Left kidney (tissue), 2 donors: Measurements from ENCODE around the gene NCKIPSD. TPM values are rescaled to one million over a fixed set of nuclear protein-coding genes. Genes with fewer than 3 reads are reported as not detected.

Experiments
- DNase-seq: peaks from one replicate; pipeline ENCODE4 v3.0.0-alpha.2; 2013
- polyA plus RNA-seq: library from polyadenylated mRNA; unstranded; fragments of 120-200 nt; gene quantifications from one replicate; pipeline ENCODE4 v1.2.1, GENCODE V29; 2013; ENCODE audit not compliant: insufficient read length

Gene NCKIPSD
- polyA plus RNA-seq, 1 donor, result 16.2 TPM

GRCh38 chr3:48679411-48680391, 6.0 kb downstream of the NCKIPSD start:
- no peak for DNase-seq

GRCh38 chr3:48678566-48679380, 6.9 kb downstream of the NCKIPSD start:
- DNase-seq, result no peak

- no peak for DNase-seq
Measured at GRCh38 chr3:48678056-48678455, 7.7 kb downstream of the NCKIPSD start.

- DNase-seq, result no peak
Measured at GRCh38 chr3:48674505-48674904, 11.2 kb downstream of the NCKIPSD start.

- DNase-seq, result no peak
Measured at GRCh38 chr3:48672522-48672921, 13.2 kb downstream of the NCKIPSD start.

DNA sequence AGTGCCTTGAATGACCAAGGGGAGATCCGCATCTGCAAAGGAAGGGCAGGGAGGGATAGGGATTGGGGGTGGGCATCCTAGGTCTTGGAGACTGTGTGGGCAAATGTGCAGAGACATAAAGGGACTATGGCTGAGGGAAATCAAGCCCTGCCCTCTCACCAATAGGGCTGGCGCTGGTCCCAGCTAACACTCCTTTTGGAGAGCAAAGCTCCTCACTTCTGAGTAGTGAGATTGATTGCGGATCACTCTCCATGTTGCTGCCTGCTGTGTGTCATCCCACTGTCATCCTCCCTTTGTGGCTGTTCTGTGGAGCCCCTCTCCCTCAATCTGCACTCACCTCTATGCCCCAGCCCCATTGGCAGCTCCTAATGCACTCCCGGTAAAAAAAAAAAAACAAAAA, 20.8 kb downstream of the NCKIPSD start:
- DNase-seq, result no peak

DNA sequence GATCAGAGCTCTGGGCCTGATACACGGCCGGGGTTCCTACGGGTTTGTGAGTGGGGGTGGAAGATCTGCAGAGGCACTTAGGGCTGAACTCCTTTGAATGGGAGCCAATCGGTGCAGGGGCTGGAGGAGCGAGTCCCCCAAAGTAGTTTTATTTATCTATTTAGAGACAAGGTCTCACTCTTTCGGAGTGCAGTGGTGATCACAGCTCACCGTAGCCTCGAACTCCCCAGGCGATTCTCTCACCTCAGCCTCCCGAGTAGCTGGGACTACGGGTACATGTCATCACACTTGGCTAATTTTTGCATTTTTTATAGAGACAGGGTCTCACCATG, 21.4 kb downstream of the NCKIPSD start:
- DNase-seq, result no peak

- peak; percentile 94 for DNase-seq
Measured at GRCh38 chr3:48663489-48664312, 22.0 kb downstream of the NCKIPSD start.

DNA sequence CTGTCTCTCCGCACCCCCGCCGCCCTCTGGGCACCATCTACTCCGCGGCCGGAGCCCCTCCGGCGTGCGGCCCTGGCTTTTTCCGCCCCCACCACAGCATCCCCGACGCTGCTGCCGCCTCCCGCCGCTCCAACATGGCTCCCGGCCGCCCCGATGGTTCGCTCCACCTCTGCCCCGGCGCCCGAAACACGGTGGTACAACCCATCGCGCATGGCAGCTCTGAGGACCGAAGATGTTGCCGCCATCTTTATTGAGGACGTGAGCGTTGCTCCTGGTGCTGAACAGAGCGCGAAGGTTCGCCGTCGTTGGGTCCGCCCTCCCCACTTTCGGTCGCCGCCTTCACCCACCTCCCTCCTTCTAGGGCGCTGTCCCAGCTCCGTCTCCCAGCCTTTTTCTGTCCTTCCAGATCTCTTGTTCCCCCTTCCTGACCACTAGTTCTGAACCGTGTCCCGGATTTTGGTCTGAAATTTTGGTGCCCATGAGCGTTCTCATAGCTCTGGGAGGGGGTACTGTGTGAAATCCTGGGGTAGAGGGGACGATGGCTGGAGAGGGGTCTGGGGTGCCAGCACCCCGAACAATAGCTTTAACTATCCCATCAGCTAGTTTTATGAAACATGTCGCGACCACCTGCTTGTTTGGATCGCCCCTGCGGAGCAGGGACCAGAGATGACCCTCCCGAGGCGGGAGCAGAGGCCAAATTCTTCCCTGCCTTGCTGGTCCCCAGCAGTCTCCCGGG, 22.8 kb downstream of the NCKIPSD start, which contains the start of gene CELSR3:
Gene CELSR3, minus strand, starts transcription at position 134 of the 736 bp plus-strand sequence. CDS start 252 bp downstream, outside the sequence.
- peak; percentile 78 for DNase-seq

GRCh38 chr3:48662145-48662752, 23.5 kb downstream of the NCKIPSD start:
- no peak for DNase-seq

GRCh38 chr3:48661501-48662144, 24.1 kb downstream of the NCKIPSD start:
- peak; percentile 59 for DNase-seq

- DNase-seq, result no peak
Measured at GRCh38 chr3:48660800-48661400, 24.8 kb downstream of the NCKIPSD start.

DNA sequence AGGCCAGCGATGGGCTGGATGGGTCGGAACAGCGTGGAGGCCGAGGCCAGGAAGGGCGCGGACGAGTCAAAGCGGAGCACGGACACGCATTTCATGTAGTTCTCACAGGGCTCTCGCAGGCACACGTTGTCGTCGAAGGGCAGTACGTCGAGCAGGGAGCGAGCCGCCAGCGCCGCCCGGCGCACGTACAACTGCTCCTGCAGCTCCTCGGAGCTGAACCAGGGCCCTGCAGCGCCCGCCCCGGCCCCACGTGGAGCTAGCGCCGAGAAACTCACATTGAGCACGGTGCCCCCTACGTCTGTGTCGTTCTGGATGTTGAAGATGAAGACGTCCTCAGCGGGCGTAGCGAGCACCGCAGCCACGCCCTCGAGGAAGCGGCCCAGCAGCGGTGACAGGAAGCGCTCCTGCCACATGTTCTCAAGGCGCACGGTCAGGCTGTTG, 28.9 kb downstream of the NCKIPSD start:
- no peak for DNase-seq

DNA sequence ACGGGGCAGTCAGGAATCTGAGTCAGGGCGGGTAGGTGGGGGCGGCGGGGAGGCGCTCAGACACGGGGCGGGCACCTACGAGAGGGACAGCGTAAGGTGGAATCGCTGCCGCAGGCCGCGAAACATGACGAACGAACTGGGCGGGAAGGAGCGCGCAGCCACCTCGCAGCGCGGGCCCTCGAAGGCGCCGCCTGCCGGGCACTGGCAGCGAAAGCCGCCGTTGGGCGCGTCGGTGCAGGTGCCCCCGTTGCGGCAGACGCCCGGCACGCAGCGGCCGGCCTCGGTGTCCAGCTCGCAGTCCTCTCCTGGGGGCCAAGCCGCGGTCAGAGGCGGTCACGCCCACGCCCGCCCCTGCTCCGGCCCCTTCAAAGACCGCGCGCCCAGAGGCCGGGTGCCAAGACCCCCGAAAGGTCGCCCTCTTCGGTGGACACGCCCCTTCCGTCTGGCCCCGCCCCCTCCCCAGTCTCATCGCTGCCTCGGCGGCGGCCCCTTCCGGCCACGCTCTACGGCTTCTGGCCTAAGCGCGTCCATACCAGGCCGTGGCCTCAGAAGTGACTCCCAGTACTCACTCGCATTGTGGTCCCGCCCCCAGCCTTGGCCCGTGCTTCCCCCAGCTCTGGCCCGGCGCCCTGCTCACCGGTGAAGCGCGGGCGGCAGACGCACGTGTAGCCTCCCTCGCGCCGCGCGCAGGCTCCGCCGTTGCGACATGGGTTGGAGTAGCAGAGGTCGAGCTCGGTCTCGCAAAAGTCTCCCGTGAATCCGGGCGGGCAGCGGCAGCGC, 29.5 kb downstream of the NCKIPSD start:
- peak; percentile 75 for DNase-seq

DNA sequence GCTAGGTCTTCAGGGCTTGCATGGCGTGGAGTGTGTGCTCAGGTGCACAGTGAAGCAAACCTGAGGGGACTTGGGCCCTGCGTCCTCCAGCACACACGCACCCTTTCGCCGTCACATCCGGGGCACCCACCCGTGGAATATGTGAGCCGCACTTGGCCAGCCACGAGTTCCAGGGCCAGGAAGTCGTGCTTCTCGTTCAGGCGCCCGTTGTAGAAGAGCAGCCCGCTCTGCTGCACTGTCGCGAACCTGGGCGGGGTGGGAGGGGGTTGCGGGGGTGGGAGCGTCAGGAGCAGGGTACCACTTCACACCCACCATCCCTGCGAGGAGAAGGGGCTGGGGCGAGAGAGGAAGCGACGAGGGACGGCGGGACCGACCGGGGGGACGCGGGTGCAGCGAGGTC, 30.1 kb downstream of the NCKIPSD start:
- no peak for DNase-seq

- DNase-seq, result no peak
Measured at GRCh38 chr3:48655063-48655462, 30.7 kb downstream of the NCKIPSD start.

DNA sequence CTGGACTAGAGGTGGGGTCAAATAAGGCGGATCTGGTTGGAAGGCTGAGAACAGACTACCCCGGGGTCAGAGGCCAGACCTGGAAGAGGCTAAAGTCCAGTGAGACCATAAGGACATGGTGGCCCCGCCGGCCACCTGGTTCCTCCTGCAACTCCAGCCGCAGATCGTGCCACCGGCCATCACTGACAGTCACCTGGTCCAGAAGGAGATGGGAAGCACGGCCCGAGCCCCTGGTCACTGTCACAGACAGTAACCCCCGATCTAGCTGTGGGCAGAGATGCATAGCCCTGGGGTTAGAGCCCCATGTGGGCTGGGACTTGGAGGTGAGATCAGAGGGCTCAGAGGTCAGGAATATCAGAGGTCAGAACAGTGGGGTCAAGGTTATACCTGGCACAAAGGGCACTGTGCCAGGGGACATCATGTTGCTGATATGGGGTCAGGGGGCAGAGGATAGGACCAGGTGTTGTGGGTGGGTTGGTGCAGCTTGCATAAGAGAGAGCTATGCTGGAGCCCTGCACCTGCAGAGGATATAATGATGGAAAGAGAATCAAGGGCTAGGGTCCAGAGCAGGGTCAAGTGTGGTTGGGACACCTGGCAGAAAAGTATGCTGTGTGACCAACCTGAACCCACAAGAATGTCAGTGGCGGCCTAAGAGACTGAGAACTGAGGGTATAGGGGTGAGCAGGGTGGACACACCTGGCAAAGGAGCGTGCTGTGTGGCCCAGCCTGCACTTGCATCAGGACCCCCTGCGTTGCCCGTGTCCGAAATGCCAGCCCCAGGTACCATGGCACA, 32.6 kb downstream of the NCKIPSD start:
- DNase-seq, result no peak

DNA sequence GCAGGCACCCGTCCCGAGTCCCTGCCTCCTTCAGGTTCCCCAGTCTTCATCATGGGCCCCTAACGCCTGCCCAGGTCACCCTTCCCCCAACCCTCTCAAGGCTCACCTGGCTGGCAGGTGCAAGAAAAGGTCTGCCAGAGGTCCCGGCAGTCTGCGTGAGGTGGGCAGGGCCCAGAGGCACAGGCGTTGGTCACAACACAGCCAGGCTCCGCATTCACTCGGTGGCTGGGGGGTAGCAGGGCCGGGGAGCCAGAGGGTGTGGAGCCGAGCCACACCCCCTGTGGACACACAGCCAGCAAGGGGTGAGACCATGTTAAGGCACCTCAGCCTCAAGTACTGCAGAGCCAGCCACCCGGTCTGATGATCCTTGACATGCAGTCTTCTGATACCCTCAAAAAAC, 33.9 kb downstream of the NCKIPSD start:
- DNase-seq, result no peak
